GM23338 (cell line): Measurements from ENCODE around the gene TLR9. TPM values are rescaled to one million over a fixed set of nuclear protein-coding genes. Genes with fewer than 3 reads are reported as not detected.

ENCODE experiments used
- ATAC-seq: fragments of 200-7000 bp; cut with Tn5 transposase; 3 replicates; pipeline ENCODE4 v1.9.1; 2020
- DNase-seq: peaks from one replicate; pipeline ENCODE4 v3.0.0-alpha.2; 2015; ENCODE audit warnings: low spot score
- H2AFZ ChIP-seq: fragments of 200-600 bp; sonication (generic); 2 replicates; pipeline ENCODE4 v1.8.0; 2016; ENCODE audit warnings: antibody characterized with exemption, mild to moderate bottlenecking, moderate library complexity
- H3F3A ChIP-seq: fragments of 200-600 bp; sonication (generic); replicated peaks from 2 replicates; pipeline ENCODE4 v1.8.0; 2017; ENCODE audit warnings: antibody characterized with exemption, mixed run types, low read depth
- H3K27ac ChIP-seq: fragments of 200-600 bp; sonication (generic); 2 replicates; pipeline ENCODE4 v1.6.1; 2016; ENCODE audit warnings: low read depth
- H3K27me3 ChIP-seq: fragments of 200-600 bp; sonication (generic); 2 replicates; pipeline ENCODE4 v1.8.0; 2016; ENCODE audit warnings: mild to moderate bottlenecking, mixed run types, moderate library complexity; ENCODE audit not compliant: insufficient read depth
- H3K36me3 ChIP-seq: fragments of 200-600 bp; sonication (generic); 2 replicates; pipeline ENCODE4 v1.8.0; 2016; ENCODE audit warnings: mild to moderate bottlenecking; ENCODE audit not compliant: insufficient read depth
- H3K4me1 ChIP-seq: fragments of 200-600 bp; sonication (generic); 2 replicates; pipeline ENCODE4 v1.8.0; 2016; ENCODE audit warnings: mild to moderate bottlenecking, moderate library complexity; ENCODE audit not compliant: insufficient read depth
- H3K4me2 ChIP-seq: fragments of 200-600 bp; sonication (generic); 2 replicates; pipeline ENCODE4 v1.7.1; 2017; ENCODE audit warnings: mixed run types
- H3K4me3 ChIP-seq: fragments of 200-600 bp; sonication (generic); 2 replicates; pipeline ENCODE4 v1.6.1; 2016; ENCODE audit warnings: mixed run types
- H3K79me2 ChIP-seq: fragments of 200-600 bp; sonication (generic); replicated peaks from 2 replicates; pipeline ENCODE4 v1.8.0; 2017; ENCODE audit warnings: mild to moderate bottlenecking; ENCODE audit not compliant: insufficient read depth
- H3K9me2 ChIP-seq: fragments of 200-600 bp; sonication (generic); 2 replicates; pipeline ENCODE4 v1.8.0; 2017; ENCODE audit not compliant: insufficient read depth
- H4K20me1 ChIP-seq: fragments of 200-600 bp; sonication (generic); replicated peaks from 2 replicates; pipeline ENCODE4 v1.8.0; 2017; ENCODE audit warnings: mild to moderate bottlenecking; ENCODE audit not compliant: insufficient read depth
- H3K27ac Mint-ChIP-seq: 2 replicates; pipeline ENCODE4 v1.8.0; 2020; ENCODE audit warnings: inconsistent platforms, mild to moderate bottlenecking, moderate library complexity, mixed read lengths
- H3K27me3 Mint-ChIP-seq: 3 replicates; pipeline ENCODE4 v1.8.0; 2022; ENCODE audit warnings: low read depth, mild to moderate bottlenecking, moderate library complexity, mixed read lengths, inconsistent platforms; ENCODE audit not compliant: insufficient read depth, poor library complexity
- H3K36me3 Mint-ChIP-seq: 3 replicates; pipeline ENCODE4 v1.8.0; 2021; ENCODE audit warnings: low read depth, mild to moderate bottlenecking, inconsistent platforms, moderate library complexity, mixed read lengths
- H3K4me1 Mint-ChIP-seq: 3 replicates; pipeline ENCODE4 v1.8.0; 2020; ENCODE audit warnings: mild to moderate bottlenecking, inconsistent platforms, mixed read lengths
- H3K4me3 Mint-ChIP-seq: 3 replicates; pipeline ENCODE4 v1.8.0; 2021; ENCODE audit warnings: moderate library complexity, mild to moderate bottlenecking, inconsistent platforms, mixed read lengths
- H3K9me3 Mint-ChIP-seq: 3 replicates; pipeline ENCODE4 v1.8.0; 2020; ENCODE audit warnings: moderate library complexity, mild to moderate bottlenecking, inconsistent platforms, mixed read lengths
- CTCF ChIP-seq, 2 experiments: fragments of 200-600 bp in 1 of 2; sonication (generic) in 1 of 2; conservative IDR thresholded peaks; 2 replicates each; pipeline versions ENCODE4 v1.5.1 to v1.6.1; 2016 to 2017; ENCODE audit warnings: antibody characterized with exemption in 2 of 2, low read depth in 2 of 2, mild to moderate bottlenecking in 2 of 2, moderate library complexity in 1 of 2
- JUNB ChIP-seq: IDR thresholded peaks from one replicate; pipeline ENCODE4 v1.6.1; 2016; ENCODE audit warnings: antibody characterized with exemption; ENCODE audit not compliant: unreplicated experiment
- polyA plus RNA-seq: library from polyadenylated mRNA; unstranded; fragments of >200 nt; fragmentation: Nextera tagmentation; extraction: Ambion mirVana; gene quantifications from 2 replicates; pipeline ENCODE4 v1.2.1, GENCODE V29; 2016
- total RNA-seq: library from RNA; depleted of rRNA; stranded (reverse); fragments of >200 nt; shearing (Covaris generic); gene quantifications from 2 replicates; pipeline ENCODE4 v1.2.3, GENCODE V29; 2014
- TF ChIP-seq, protein P1 (sequence below): fragments of 250-450 bp; sonication (Bioruptor Pico); IDR thresholded peaks from 2 replicates; pipeline ENCODE4 v1.5.0; 2020; ENCODE audit warnings: mild to moderate bottlenecking, moderate library complexity

TLR9 gene
- total and polyA plus RNA-seq, 2 experiments from 2014 or later, result not detected

DNA sequence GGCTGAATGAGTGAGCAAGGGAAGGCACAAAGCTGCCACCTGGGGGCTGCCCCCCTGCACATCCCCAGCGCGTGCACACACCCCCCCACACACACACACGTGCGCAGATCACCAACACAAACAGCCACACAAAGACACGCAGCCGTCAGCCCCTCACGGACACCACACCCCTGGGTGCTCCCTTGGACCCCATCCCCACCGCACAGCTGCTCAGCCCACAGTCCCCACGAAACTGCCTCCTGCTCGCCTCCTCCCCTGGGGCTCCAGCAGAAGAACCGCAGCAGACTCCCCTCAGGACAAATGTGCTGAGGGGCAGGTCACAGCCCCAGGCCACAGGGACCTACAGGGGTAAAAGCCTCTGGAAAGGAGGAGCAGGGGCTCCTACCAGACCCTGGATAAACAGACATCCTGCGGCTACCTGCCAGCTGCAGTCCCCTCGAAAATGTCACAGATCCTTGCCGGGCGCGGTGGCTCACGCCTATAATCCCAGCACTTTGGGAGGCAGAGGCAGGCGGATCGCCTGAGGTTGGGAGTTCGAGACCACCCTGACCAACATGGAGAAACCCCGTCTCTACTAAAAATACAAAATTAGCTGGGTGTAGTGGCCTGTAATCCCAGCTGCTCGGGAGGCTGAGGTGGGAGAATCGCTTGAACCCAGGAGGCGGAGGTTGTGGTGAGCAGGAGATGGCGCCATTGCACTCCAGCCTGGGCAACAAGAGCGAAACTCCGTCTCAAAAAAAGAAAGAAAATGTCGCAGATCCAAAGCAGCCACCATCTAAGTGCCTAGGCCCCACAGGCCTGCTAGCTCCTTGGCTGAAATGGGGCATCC lies 7.0 kb upstream of the TLR9 start (continued):
- TF ChIP-seq, protein P1, sequence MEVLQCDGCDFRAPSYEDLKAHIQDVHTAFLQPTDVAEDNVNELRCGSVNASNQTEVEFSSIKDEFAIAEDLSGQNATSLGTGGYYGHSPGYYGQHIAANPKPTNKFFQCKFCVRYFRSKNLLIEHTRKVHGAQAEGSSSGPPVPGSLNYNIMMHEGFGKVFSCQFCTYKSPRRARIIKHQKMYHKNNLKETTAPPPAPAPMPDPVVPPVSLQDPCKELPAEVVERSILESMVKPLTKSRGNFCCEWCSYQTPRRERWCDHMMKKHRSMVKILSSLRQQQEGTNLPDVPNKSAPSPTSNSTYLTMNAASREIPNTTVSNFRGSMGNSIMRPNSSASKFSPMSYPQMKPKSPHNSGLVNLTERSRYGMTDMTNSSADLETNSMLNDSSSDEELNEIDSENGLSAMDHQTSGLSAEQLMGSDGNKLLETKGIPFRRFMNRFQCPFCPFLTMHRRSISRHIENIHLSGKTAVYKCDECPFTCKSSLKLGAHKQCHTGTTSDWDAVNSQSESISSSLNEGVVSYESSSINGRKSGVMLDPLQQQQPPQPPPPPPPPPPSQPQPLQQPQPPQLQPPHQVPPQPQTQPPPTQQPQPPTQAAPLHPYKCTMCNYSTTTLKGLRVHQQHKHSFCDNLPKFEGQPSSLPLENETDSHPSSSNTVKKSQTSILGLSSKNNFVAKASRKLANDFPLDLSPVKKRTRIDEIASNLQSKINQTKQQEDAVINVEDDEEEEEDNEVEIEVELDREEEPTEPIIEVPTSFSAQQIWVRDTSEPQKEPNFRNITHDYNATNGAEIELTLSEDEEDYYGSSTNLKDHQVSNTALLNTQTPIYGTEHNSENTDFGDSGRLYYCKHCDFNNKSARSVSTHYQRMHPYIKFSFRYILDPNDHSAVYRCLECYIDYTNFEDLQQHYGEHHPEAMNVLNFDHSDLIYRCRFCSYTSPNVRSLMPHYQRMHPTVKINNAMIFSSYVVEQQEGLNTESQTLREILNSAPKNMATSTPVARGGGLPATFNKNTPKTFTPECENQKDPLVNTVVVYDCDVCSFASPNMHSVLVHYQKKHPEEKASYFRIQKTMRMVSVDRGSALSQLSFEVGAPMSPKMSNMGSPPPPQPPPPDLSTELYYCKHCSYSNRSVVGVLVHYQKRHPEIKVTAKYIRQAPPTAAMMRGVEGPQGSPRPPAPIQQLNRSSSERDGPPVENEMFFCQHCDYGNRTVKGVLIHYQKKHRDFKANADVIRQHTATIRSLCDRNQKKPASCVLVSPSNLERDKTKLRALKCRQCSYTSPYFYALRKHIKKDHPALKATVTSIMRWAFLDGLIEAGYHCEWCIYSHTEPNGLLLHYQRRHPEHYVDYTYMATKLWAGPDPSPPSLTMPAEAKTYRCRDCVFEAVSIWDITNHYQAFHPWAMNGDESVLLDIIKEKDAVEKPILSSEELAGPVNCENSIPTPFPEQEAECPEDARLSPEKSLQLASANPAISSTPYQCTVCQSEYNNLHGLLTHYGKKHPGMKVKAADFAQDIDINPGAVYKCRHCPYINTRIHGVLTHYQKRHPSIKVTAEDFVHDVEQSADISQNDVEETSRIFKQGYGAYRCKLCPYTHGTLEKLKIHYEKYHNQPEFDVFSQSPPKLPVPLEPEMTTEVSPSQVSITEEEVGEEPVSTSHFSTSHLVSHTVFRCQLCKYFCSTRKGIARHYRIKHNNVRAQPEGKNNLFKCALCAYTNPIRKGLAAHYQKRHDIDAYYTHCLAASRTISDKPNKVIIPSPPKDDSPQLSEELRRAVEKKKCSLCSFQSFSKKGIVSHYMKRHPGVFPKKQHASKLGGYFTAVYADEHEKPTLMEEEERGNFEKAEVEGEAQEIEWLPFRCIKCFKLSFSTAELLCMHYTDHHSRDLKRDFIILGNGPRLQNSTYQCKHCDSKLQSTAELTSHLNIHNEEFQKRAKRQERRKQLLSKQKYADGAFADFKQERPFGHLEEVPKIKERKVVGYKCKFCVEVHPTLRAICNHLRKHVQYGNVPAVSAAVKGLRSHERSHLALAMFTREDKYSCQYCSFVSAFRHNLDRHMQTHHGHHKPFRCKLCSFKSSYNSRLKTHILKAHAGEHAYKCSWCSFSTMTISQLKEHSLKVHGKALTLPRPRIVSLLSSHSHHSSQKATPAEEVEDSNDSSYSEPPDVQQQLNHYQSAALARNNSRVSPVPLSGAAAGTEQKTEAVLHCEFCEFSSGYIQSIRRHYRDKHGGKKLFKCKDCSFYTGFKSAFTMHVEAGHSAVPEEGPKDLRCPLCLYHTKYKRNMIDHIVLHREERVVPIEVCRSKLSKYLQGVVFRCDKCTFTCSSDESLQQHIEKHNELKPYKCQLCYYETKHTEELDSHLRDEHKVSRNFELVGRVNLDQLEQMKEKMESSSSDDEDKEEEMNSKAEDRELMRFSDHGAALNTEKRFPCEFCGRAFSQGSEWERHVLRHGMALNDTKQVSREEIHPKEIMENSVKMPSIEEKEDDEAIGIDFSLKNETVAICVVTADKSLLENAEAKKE (CRISPR knock-in tag), result no peak

DNA sequence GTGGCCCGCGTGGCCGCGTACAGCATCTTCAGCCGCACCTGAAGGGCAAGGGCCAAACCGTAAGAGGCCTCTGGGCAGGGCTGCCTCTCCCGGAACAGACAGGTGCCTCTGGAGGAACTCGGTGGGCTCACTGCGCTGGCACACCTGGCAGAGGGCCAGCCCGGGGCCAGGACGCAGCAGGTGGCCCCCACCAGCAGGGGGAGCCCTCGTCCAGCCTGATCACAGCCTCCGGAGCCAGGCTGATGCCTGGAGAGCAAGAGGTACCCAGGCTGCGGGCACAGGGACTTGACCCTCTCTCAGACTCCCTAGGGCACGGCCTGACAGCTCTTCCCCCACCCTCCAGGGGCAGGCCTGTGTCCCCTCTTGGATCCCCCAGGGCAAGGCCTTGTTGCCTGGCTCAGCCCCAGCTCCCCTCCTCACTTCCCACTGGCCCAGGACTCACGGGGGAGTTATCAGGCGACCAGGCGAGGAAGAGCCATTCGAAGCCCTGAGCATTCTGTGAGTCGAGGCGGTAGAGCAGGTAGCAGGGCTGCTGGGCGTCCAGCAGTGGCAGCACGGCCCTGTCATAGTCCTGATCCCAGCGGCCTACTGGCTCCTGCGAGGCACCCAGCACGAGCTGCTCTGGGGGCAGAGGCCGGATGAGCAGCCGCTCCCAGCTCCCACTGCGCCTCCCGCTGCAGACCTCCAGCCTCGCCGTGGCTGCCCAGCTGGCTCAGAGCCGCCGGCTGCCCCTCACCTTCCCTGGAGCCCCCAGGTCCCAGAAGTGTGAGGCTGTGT lies 6.2 kb upstream of the TLR9 start:
- Histone ChIP-seq H3F3A (0 out of 2 replicates have a peak, but pooled peaks cover 8% of the 10 kb centered on the region), H2AFZ (no peak overlapping the region), H3K4me2 (no peak overlapping the region), H3K27ac (no peak overlapping the region), H3K79me2 (peaks cover 10% of the 10 kb centered on the region; the same call in 1 of the 2 replicates), H3K9me2 (no peaks in the 10 kb centered on the region), H3K4me3 (no peak overlapping the region), H3K27me3 (no peaks in the 10 kb centered on the region), H3K4me1 (peaks cover 6% of the 10 kb centered on the region), H3K36me3 (peaks cover 3% of the 10 kb centered on the region; the same call in 1 of the 2 replicates), H4K20me1 (0 out of 2 replicates have a peak, but pooled peaks cover 5% of the 10 kb centered on the region)
- TF ChIP-seq CTCF (conservative IDR thresholded peaks at IDR 0.05; ENCODE audit: low read depth in 2 of 2), result peak; percentile 73 to 94
- no peak for TF ChIP-seq JUNB
- Mint-ChIP-seq H3K36me3 (peaks cover 24% of the 10 kb centered on the region), H3K4me3 (no peak overlapping the region), H3K4me1 (peaks cover 18% of the 10 kb centered on the region), H3K9me3 (no peaks in the 10 kb centered on the region), H3K27me3 (peaks cover 9% of the 10 kb centered on the region), H3K27ac (no peak overlapping the region)
- DNase-seq, result peak; percentile 81
- ATAC-seq, result peak; percentile 87
